MM.1S (cell line): ENCODE measurements around the gene KMO.

Experiments used
- DNase-seq: peaks from one replicate; pipeline ENCODE4 v3.0.0-alpha.2; 2015
- H2AFZ ChIP-seq: fragments of 300-600 bp; sonication (generic); 2 replicates; pipeline ENCODE4 v1.6.0; 2016; ENCODE audit warnings: antibody characterized with exemption, low read length
- H3F3A ChIP-seq: fragments of 300-600 bp; sonication (generic); 2 replicates; pipeline ENCODE4 v1.6.1; 2016; ENCODE audit warnings: mild to moderate bottlenecking, antibody characterized with exemption, low read length, moderate library complexity, mixed read lengths; ENCODE audit not compliant: insufficient read depth
- H3K27ac ChIP-seq: fragments of 300-600 bp; sonication (generic); 2 replicates; pipeline ENCODE4 v1.5.1; 2016; ENCODE audit warnings: mild to moderate bottlenecking, low read length
- H3K27me3 ChIP-seq: fragments of 300-600 bp; sonication (generic); replicated peaks from 2 replicates; pipeline ENCODE4 v1.6.0; 2016; ENCODE audit warnings: low read length; ENCODE audit not compliant: insufficient read depth
- H3K36me3 ChIP-seq: fragments of 300-600 bp; sonication (generic); replicated peaks from 2 replicates; pipeline ENCODE4 v1.6.1; 2016; ENCODE audit warnings: mild to moderate bottlenecking, low read length, mixed read lengths; ENCODE audit not compliant: insufficient read depth
- H3K4me1 ChIP-seq: fragments of 300-600 bp; sonication (generic); 2 replicates; pipeline ENCODE4 v1.6.1; 2016; ENCODE audit warnings: low read length, mixed read lengths
- H3K4me2 ChIP-seq: fragments of 300-600 bp; sonication (generic); 2 replicates; pipeline ENCODE4 v1.6.0; 2016; ENCODE audit warnings: low read depth, low read length
- H3K4me3 ChIP-seq: fragments of 300-600 bp; sonication (generic); 2 replicates; pipeline ENCODE4 v1.5.1; 2016; ENCODE audit warnings: low read length, mixed read lengths
- H3K79me2 ChIP-seq: fragments of 300-600 bp; sonication (generic); 2 replicates; pipeline ENCODE4 v1.6.1; 2016; ENCODE audit warnings: mixed run types, low read length, mixed read lengths
- H3K9ac ChIP-seq: fragments of 300-600 bp; sonication (generic); 2 replicates; pipeline ENCODE4 v1.6.1; 2016; ENCODE audit warnings: low read length, mixed read lengths
- H3K9me2 ChIP-seq: fragments of 300-600 bp; sonication (generic); replicated peaks from 2 replicates; pipeline ENCODE4 v1.6.1; 2016; ENCODE audit warnings: mild to moderate bottlenecking, low read length, mixed read lengths; ENCODE audit not compliant: insufficient read depth
- H3K9me3 ChIP-seq: fragments of 300-600 bp; sonication (generic); replicated peaks from 2 replicates; pipeline ENCODE4 v1.6.1; 2016; ENCODE audit warnings: mild to moderate bottlenecking, low read length, mixed read lengths; ENCODE audit not compliant: insufficient read depth
- H4K20me1 ChIP-seq: fragments of 300-600 bp; sonication (generic); 2 replicates; pipeline ENCODE4 v1.6.1; 2016; ENCODE audit warnings: mild to moderate bottlenecking, low read length, moderate library complexity, mixed read lengths; ENCODE audit not compliant: insufficient read depth
- CTCF ChIP-seq: fragments of 300-600 bp; sonication (generic); IDR thresholded peaks from 2 replicates; pipeline ENCODE4 v1.5.1; 2016; ENCODE audit warnings: antibody characterized with exemption, low read length, mixed read lengths
- EZH2 ChIP-seq: fragments of 300-600 bp; sonication (generic); optimal IDR thresholded peaks from 2 replicates; pipeline ENCODE3; 2017; ENCODE audit warnings: low read depth, mild to moderate bottlenecking, antibody characterized with exemption, low read length, mixed read lengths
- EZH2phosphoT487 ChIP-seq: fragments of 300-600 bp; sonication (generic); IDR thresholded peaks from 2 replicates; pipeline ENCODE4 v1.6.1; 2018; ENCODE audit warnings: antibody characterized with exemption, low read length

Gene KMO

DNA sequence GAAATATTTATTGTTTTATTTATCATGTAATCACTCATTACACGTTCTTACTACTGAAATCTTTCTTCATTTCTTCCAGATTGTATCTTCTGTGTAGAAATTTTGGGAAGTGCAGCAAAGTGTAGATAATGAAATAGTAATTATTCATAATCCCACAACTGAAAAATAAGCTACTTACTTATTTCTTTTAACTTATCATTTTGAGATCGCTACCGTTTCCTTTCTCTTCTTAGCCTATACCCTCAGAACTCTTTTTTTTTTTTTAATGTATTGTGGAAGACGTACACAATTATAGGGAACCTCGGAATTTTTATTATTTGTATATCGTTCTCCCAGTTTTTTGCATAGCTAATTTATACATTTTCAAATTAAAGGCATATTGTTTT, 12.1 kb upstream of the KMO start:
- Histone ChIP-seq H3K9ac (peak overlapping the region; percentile 47), H3K4me3 (peak overlapping the region; percentile 87), H3K9me3 (no peaks in the 10 kb centered on the region), H3K9me2 (no peaks in the 10 kb centered on the region), H3K4me2 (peak overlapping the region; percentile 71), H3K79me2 (peaks cover 44% of the 10 kb centered on the region), H3K27ac (peak overlapping the region; percentile 23; the same call in 1 of the 2 replicates), H3K4me1 (peaks cover 15% of the 10 kb centered on the region), H3K27me3 (no peaks in the 10 kb centered on the region), H3K36me3 (peaks cover 11% of the 10 kb centered on the region; the same call in 1 of the 2 replicates), H2AFZ (peak overlapping the region; percentile 71), H3F3A (no peaks in the 10 kb centered on the region), H4K20me1 (0 out of 2 replicates have a peak, but pooled peaks cover 9% of the 10 kb centered on the region)
- TF ChIP-seq CTCF = no peak
- no peak for TF ChIP-seq EZH2
- TF ChIP-seq EZH2phosphoT487 = no peak
- no peak for DNase-seq

DNA sequence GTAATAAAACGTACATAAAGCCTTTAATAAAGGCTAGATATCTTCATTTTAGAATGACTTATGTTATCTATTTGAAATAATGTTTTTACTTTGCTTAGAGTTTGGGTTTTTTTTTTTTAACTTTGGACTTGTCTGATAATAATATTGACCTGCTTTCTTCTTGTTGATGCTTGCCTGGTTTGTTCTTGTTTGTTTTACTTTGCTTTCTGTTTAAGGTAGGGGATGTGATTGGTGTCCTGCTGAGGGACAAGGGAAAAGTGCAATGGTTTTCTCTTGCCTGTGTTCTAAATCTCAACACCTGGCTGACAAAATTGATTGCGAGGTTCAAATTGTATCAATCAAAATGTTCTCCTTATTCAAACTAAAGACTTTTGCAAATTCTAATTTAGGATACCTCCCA, 10.5 kb upstream of the KMO start:
- H4K20me1 ChIP-seq = 0 out of 2 replicates have a peak, but pooled peaks cover 9% of the 10 kb centered on the region
- no peak overlapping the region for H3K4me3 ChIP-seq
- peaks cover 27% of the 10 kb centered on the region for H3K79me2 ChIP-seq
- H3K27me3 ChIP-seq = no peaks in the 10 kb centered on the region
- H3K9me2 ChIP-seq = no peaks in the 10 kb centered on the region
- H3K9ac ChIP-seq = no peak overlapping the region
- no peaks in the 10 kb centered on the region for H3F3A ChIP-seq
- TF ChIP-seq EZH2phosphoT487 (no peak), EZH2 (no peak), CTCF (no peak)
- DNase-seq = no peak
- no peaks in the 10 kb centered on the region; the same call in 1 of the 2 replicates for H3K36me3 ChIP-seq
- H3K4me2 ChIP-seq = no peak overlapping the region
- H3K9me3 ChIP-seq = no peaks in the 10 kb centered on the region
- peaks cover 10% of the 10 kb centered on the region; the same call in 1 of the 2 replicates for H3K4me1 ChIP-seq
- no peak overlapping the region for H2AFZ ChIP-seq
- H3K27ac ChIP-seq = no peak overlapping the region

DNA sequence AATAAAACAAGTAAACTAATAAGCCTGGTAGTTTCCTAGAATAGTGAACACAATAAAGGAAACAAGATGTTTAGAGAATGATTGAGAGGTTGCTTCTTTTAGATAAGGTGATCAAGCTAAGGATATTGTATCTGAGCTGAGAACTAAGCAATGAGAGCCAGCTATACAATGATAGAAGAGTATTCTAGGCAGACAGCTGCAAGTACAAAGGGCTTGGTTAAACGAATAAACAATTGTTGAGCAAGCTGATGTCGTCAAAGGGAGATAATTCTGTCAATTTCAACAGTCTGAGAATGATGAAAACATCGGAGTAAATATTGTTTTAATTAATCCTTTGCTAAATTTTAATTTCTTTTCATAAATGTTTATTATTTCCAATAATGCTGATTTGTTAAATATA, 7.2 kb upstream of the KMO start:
- no peak overlapping the region for H3K4me3 ChIP-seq
- H3K4me1 ChIP-seq = no peaks in the 10 kb centered on the region
- no peak overlapping the region for H3K9ac ChIP-seq
- H3F3A ChIP-seq = no peaks in the 10 kb centered on the region
- H3K9me2 ChIP-seq = no peaks in the 10 kb centered on the region
- no peaks in the 10 kb centered on the region for H3K36me3 ChIP-seq
- H4K20me1 ChIP-seq = no peaks in the 10 kb centered on the region
- H3K4me2 ChIP-seq = no peak overlapping the region
- H3K79me2 ChIP-seq = no peaks in the 10 kb centered on the region
- no peak overlapping the region for H2AFZ ChIP-seq
- no peaks in the 10 kb centered on the region for H3K9me3 ChIP-seq
- H3K27ac ChIP-seq = no peak overlapping the region
- H3K27me3 ChIP-seq = no peaks in the 10 kb centered on the region
- DNase-seq = no peak
- TF ChIP-seq CTCF = no peak
- no peak for TF ChIP-seq EZH2
- TF ChIP-seq EZH2phosphoT487 = no peak
